Hepatocyte (in vitro differentiated cells): Measurements from ENCODE around the gene ANKRD13D.

ENCODE experiments used
- CTCF ChIP-seq: fragments of 200-600 bp; sonication (generic); IDR thresholded peaks from 2 replicates; pipeline ENCODE4 v1.5.1; 2016; ENCODE audit warnings: antibody characterized with exemption, mild to moderate bottlenecking; ENCODE audit not compliant: poor library complexity
- EZH2 ChIP-seq: fragments of 200-600 bp; sonication (generic); IDR thresholded peaks from 2 replicates; pipeline ENCODE4 v1.6.1; 2016; ENCODE audit warnings: antibody characterized with exemption, mild to moderate bottlenecking, borderline replicate concordance
- EZH2phosphoT487 ChIP-seq: fragments of 200-600 bp; sonication (generic); IDR thresholded peaks from one replicate; pipeline ENCODE4 v1.6.1; 2018; ENCODE audit warnings: antibody characterized with exemption, mild to moderate bottlenecking, low read depth, moderate library complexity; ENCODE audit not compliant: unreplicated experiment, severe bottlenecking

GRCh38 chr11:67279589-67280340 lies 9.3 kb upstream of the ANKRD13D start:
- TF ChIP-seq CTCF, result no peak
- TF ChIP-seq EZH2, result no peak
- no peak for TF ChIP-seq EZH2phosphoT487
